C4-2B (cell line): ENCODE measurements around the gene FOXK2.

Experiments
- CTCF ChIP-seq: fragments of 450-650 bp; conservative IDR thresholded peaks from 2 replicates; pipeline ENCODE4 v1.5.1; 2017; ENCODE audit warnings: mild to moderate bottlenecking
- ZFX ChIP-seq: fragments of 450-650 bp; IDR thresholded peaks from 2 replicates; pipeline ENCODE4 v1.6.1; 2017

GRCh38 chr17:82547981-82548380, 28.4 kb downstream of the FOXK2 start:
- TF ChIP-seq CTCF (no peak), ZFX (no peak)
